Gastroesophageal sphincter (tissue), 4 donors: ENCODE measurements around the gene GJA4. TPM values are rescaled to one million over a fixed set of nuclear protein-coding genes. Genes with fewer than 3 reads are reported as not detected.

ENCODE experiments used
- ATAC-seq: fragments of 150-250 bp; one replicate; pipeline ENCODE4 v1.9.1; 2016; ENCODE audit warnings: mild to moderate bottlenecking, moderate library complexity
- H3K27ac ChIP-seq, 4 donors: fragments of 200-600 bp; sonication (generic) in 3 of 4; 1 replicate in 3 of 4; 2 replicates in 1 of 4; pipeline ENCODE4 v1.5.1; 2016 to 2019
- H3K27me3 ChIP-seq: fragments of 200-600 bp; sonication (generic); one replicate; pipeline ENCODE4 v1.5.1; 2019
- H3K36me3 ChIP-seq, 2 donors: fragments of 200-600 bp; sonication (generic); one replicate each; pipeline ENCODE4 v1.5.1; 2019; ENCODE audit warnings: control low read depth in 1 of 2
- H3K4me1 ChIP-seq, 3 donors: fragments of 200-600 bp; sonication (generic); 1 replicate in 2 of 3; 2 replicates in 1 of 3; pipeline ENCODE4 v1.5.1; 2016 to 2019; ENCODE audit warnings: control low read depth in 2 of 3
- H3K4me3 ChIP-seq, 2 donors: fragments of 200-600 bp; sonication (generic); one replicate each; pipeline ENCODE4 v1.5.1; 2019; ENCODE audit warnings: mild to moderate bottlenecking in 1 of 2, moderate library complexity in 1 of 2
- H3K9me3 ChIP-seq, 3 donors: fragments of 200-600 bp; sonication (generic); one replicate each; pipeline ENCODE4 v1.5.1; 2017 to 2019; ENCODE audit warnings: control low read depth in 2 of 3
- EP300 ChIP-seq: sonication (generic); formaldehyde crosslinking; IDR thresholded peaks from one replicate; pipeline ENCODE4 v1.6.1; 2017; ENCODE audit warnings: antibody characterized with exemption, mild to moderate bottlenecking
- POLR2A ChIP-seq, 2 donors: fragments of 450-650 bp; IDR thresholded peaks; one replicate each; pipeline ENCODE4 v1.6.1; 2017; ENCODE audit warnings: antibody characterized with exemption in 2 of 2, mild to moderate bottlenecking in 2 of 2, moderate library complexity in 1 of 2
- POLR2AphosphoS5 ChIP-seq: sonication (generic); formaldehyde crosslinking; IDR thresholded peaks from one replicate; pipeline ENCODE4 v1.6.1; 2017; ENCODE audit warnings: antibody characterized with exemption
- WGBS, 2 donors: methylation state at CpG; one replicate each; pipeline ENCODE4 v1.1.5; 2018; ENCODE audit warnings: low coverage in 1 of 2; 5-methylcytosine and 5-hydroxymethylcytosine counted together
- total RNA-seq, 4 donors: library from RNA; depleted of rRNA; stranded (reverse); fragments of >200 nt; gene quantifications; one replicate each; pipeline ENCODE4 v1.1.0, GENCODE V29; 2016
- TF ChIP-seq, protein P1 (sequence below), 4 experiments: fragments of 200-600 bp in 2 of 4; fragments of 450-650 bp in 2 of 4; sonication (generic) in 1 of 4; IDR thresholded peaks; one replicate each; pipeline ENCODE4 v1.5.1; 2017 to 2019; ENCODE audit warnings: antibody characterized with exemption in 4 of 4, mild to moderate bottlenecking in 2 of 4, moderate library complexity in 2 of 4

The GJA4 gene
- total RNA-seq, 4 donors from 2014 or later, result 8.6 to 27.0 (median 18.4) TPM

DNA sequence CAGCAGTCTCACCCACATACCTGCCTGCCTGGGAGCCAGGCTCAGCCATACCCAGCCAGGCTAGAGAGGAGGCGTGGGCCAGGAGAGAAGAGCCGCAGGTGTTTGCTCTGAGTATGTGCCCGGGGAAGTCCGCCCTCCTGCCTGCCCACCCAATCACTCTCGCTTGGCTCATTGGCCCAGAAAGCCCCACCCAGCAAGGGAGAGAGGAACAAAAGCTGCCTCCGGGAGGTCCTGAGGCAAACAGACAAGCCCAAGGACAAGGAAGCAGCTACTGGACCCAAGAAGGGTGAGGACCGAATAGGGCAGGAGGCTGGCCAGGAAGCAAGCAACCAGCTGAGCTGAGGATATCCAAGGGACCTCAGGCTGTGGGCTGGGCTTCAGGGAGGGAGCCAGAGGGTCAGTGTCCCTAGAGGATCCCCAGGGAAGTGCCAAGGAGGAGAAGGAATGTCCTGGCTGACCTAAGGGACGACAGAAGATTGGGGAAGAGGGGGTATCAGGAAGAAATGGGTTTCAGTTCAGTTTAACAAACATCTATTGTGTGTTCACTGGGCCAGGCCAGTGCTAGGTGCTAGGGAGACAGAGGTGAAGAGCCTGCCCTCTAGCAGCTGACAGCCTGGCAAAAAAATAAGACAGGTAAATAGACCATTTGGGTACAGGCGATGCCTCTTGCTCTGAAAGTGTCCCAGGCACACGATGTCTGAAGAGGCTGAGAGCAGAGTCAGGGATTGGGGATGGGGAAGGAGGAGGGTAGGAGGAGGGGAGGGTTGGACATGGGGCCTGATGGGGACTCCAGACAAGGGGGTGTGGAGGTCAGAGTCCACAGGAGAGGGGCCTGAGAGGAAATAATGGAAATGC lies 33.1 kb upstream of the GJA4 start, which contains the start of gene GJB4:
TSS of gene GJB4 (plus strand) at position 238 of the 855 bp plus-strand sequence. CDS start 1,515 bp downstream, outside the sequence.
- H3K9me3 ChIP-seq, result no peaks in the 10 kb centered on the region
- no peak within 1 kb of the TSS for H3K4me3 ChIP-seq
- no peak for ATAC-seq
- no peaks in the 10 kb centered on the region for H3K4me1 ChIP-seq
- no peak within 1 kb of the TSS for H3K27ac ChIP-seq
- H3K27me3 ChIP-seq, result peaks cover 54% of the 10 kb centered on the region
- WGBS, 2 donors, result 34 to 41% methylated on average over 5 of the region's 10 CpGs
- H3K36me3 ChIP-seq, result no peaks in the 10 kb centered on the region
- TF ChIP-seq, protein P1, sequence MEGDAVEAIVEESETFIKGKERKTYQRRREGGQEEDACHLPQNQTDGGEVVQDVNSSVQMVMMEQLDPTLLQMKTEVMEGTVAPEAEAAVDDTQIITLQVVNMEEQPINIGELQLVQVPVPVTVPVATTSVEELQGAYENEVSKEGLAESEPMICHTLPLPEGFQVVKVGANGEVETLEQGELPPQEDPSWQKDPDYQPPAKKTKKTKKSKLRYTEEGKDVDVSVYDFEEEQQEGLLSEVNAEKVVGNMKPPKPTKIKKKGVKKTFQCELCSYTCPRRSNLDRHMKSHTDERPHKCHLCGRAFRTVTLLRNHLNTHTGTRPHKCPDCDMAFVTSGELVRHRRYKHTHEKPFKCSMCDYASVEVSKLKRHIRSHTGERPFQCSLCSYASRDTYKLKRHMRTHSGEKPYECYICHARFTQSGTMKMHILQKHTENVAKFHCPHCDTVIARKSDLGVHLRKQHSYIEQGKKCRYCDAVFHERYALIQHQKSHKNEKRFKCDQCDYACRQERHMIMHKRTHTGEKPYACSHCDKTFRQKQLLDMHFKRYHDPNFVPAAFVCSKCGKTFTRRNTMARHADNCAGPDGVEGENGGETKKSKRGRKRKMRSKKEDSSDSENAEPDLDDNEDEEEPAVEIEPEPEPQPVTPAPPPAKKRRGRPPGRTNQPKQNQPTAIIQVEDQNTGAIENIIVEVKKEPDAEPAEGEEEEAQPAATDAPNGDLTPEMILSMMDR (IDR thresholded peaks at IDR 0.05), result no peak
- no peak for TF ChIP-seq POLR2AphosphoS5
- no peak for TF ChIP-seq EP300
- TF ChIP-seq POLR2A (IDR thresholded peaks at IDR 0.05), result no peak

GRCh38 chr1:34761176-34761761 lies 31.5 kb upstream of the GJA4 start:
- no peaks in the 10 kb centered on the region for H3K9me3 ChIP-seq
- 92 to 95% methylated on average over 14 to 18 of the region's 33 CpGs for WGBS, 2 donors
- no peak overlapping the region for H3K4me3 ChIP-seq
- TF ChIP-seq POLR2AphosphoS5 (no peak), POLR2A (IDR thresholded peaks at IDR 0.05) (no peak), EP300 (no peak)
- TF ChIP-seq, protein P1 (IDR thresholded peaks at IDR 0.05), result no peak
- H3K27me3 ChIP-seq, result peaks cover 51% of the 10 kb centered on the region
- H3K27ac ChIP-seq, result no peak overlapping the region
- H3K36me3 ChIP-seq, result no peaks in the 10 kb centered on the region
- no peak for ATAC-seq
- H3K4me1 ChIP-seq, result no peaks in the 10 kb centered on the region

DNA sequence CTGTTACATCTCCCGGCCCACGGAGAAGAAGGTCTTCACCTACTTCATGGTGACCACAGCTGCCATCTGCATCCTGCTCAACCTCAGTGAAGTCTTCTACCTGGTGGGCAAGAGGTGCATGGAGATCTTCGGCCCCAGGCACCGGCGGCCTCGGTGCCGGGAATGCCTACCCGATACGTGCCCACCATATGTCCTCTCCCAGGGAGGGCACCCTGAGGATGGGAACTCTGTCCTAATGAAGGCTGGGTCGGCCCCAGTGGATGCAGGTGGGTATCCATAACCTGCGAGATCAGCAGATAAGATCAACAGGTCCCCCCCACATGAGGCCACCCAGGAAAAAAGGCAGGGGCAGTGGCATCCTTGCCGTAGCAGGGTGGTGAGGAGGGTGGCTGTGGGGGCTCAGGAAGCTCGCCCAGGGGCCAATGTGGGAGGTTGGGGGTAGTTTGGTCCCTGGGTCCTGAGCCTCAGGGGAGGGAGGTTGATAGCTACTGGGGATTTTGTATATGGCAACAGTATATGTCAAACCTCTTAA lies 31.0 kb upstream of the GJA4 start:
- peaks cover 46% of the 10 kb centered on the region for H3K27me3 ChIP-seq
- no peak overlapping the region for H3K4me3 ChIP-seq
- 60% methylated on average over 1 of the region's 13 CpGs; no CpG with 5 or more reads in 1 of the 2 donors for WGBS, 2 donors
- H3K9me3 ChIP-seq, result no peaks in the 10 kb centered on the region
- H3K36me3 ChIP-seq, result no peaks in the 10 kb centered on the region
- ATAC-seq, result no peak
- H3K27ac ChIP-seq, result no peak overlapping the region
- TF ChIP-seq, protein P1 (IDR thresholded peaks at IDR 0.05), result no peak
- TF ChIP-seq EP300 (no peak), POLR2AphosphoS5 (no peak), POLR2A (IDR thresholded peaks at IDR 0.05) (no peak)
- no peaks in the 10 kb centered on the region for H3K4me1 ChIP-seq

DNA sequence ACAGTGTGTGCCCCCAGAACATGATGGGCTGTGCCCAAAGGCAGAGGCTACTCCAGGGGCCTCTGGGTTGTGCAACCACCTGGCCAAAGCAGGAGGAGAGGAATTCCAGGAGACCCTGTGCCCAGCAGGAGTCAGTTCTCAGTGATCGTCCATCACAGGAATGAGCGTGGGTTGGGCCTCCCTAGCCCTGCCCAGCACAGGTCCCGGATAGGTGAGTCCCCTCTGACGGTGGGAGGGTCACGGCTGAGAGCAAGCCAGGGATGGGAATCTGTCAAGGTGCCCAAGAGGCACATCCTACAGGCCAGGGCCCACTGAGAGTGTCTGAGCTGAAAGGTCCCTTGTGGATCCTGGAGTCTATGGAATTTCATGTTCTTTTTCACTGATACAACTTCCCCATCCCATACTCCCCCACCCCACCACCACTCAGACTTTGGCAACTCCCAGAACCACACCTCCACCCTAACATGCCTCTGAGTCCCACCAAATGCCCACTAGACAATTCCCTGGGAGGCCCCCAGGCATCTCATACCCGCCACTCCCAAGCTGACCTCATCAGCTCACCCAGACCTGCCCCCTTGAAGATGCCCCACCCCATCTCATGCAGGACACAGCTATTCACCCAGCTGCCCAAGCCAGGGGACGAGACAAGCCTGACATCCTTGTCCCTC lies 30.2 kb upstream of the GJA4 start:
- Histone ChIP-seq H3K36me3 (no peaks in the 10 kb centered on the region), H3K27ac (no peak overlapping the region), H3K4me3 (no peak overlapping the region), H3K4me1 (no peaks in the 10 kb centered on the region), H3K27me3 (peaks cover 45% of the 10 kb centered on the region), H3K9me3 (no peaks in the 10 kb centered on the region)
- no peak for ATAC-seq
- TF ChIP-seq, protein P1 (IDR thresholded peaks at IDR 0.05), result no peak
- TF ChIP-seq EP300 (no peak), POLR2A (IDR thresholded peaks at IDR 0.05) (no peak), POLR2AphosphoS5 (no peak)
- WGBS, 2 donors, result 29% methylated on average over 1 of the region's 7 CpGs; no CpG with 5 or more reads in 1 of the 2 donors
